Body of pancreas (tissue), 4 donors: ENCODE results near the gene COLEC12.

Experiments
- CTCF ChIP-seq, 7 experiments: fragments of 450-650 bp in 4 of 7; fragments of 200-600 bp in 3 of 7; sonication (generic) in 3 of 7; IDR thresholded peaks; one replicate each; pipeline ENCODE4 v1.5.1; 2016 to 2019; ENCODE audit warnings: antibody characterized with exemption in 7 of 7
- POLR2A ChIP-seq, 3 donors: fragments of 450-650 bp; IDR thresholded peaks; one replicate each; pipeline ENCODE4 v1.6.1; 2016; ENCODE audit warnings: antibody characterized with exemption in 3 of 3, mild to moderate bottlenecking in 2 of 3

- TF ChIP-seq CTCF (IDR thresholded peaks at IDR 0.05) = no peak
- no peak for TF ChIP-seq POLR2A (IDR thresholded peaks at IDR 0.05)
Observed at GRCh38 chr18:515838-516237, 15.3 kb upstream of the COLEC12 start.
